Upper lobe of left lung (tissue), 4 donors: Measurements from ENCODE around the gene EEF1A2.

Experiments used
- CTCF ChIP-seq, 6 experiments: fragments of 450-650 bp in 4 of 6; fragments of 200-600 bp in 2 of 6; sonication (generic) in 2 of 6; IDR thresholded peaks; one replicate each; pipeline ENCODE4 v1.5.1; 2016 to 2019; ENCODE audit warnings: antibody characterized with exemption in 6 of 6
- EP300 ChIP-seq, 4 donors: sonication (generic); formaldehyde crosslinking; IDR thresholded peaks; one replicate each; pipeline ENCODE4 v1.5.1; 2017; ENCODE audit warnings: antibody characterized with exemption in 4 of 4, control low read depth in 2 of 4
- POLR2A ChIP-seq, 4 donors: fragments of 450-650 bp; IDR thresholded peaks; one replicate each; pipeline ENCODE4 v1.5.1; 2016 to 2017; ENCODE audit warnings: antibody characterized with exemption in 4 of 4, mild to moderate bottlenecking in 2 of 4

- TF ChIP-seq POLR2A (IDR thresholded peaks at IDR 0.05) (no peak), CTCF (IDR thresholded peaks at IDR 0.05) (no peak), EP300 (IDR thresholded peaks at IDR 0.05) (no peak)
Measured at GRCh38 chr20:63536241-63536977, 37.5 kb upstream of the EEF1A2 start.
